Measurements from ENCODE around the gene LRRC73. TPM values are rescaled to one million over a fixed set of nuclear protein-coding genes. Genes with fewer than 3 reads are reported as not detected.

The LRRC73 gene
- total and polyA plus RNA-seq, 9 of the 15 experiments (the other 6 are each of a cell fraction or from before 2014, with no cell fraction given) = 0.07 to 0.55 (median 0.16) TPM; not detected in 3

DNA sequence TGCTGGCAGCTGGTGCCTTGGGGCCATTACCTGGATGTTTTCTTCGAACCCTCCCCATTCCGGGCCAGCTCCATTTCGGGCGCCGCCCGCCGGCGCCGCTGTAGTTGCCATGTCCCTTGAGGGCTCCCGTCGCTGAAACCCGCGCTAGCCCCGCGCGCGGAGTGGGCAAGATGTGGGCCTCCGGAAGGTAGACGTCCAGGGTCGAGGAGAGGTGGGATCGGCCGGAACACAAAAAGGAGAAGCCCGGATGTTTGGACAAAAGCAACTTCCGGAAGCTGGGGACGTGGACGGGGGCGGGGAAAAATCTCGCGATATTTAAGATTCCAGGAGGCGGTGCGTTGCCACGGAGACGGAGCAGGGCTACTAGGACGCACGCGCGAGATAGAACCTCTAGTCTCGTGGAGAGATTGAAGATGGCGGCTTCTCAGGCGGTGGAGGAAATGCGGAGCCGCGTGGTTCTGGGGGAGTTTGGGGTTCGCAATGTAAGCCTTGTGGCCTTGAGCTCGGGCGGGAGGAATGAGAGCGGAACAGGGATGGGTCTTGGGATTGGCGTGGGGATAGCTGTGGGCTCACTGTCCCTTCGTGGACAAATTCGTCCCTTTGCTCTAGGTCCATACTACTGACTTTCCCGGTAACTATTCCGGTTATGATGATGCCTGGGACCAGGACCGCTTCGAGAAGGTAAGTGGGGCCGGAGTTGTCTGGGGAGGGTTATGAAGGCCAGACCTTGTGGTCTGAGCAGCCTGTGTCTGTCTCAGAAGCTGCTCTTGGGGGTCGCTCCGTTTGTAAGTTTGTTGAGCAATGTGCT lies 6.8 kb upstream of the LRRC73 start, which contains the start of the genes POLR1C and YIPF3 (continued):
- TF ChIP-seq, protein P1, sequence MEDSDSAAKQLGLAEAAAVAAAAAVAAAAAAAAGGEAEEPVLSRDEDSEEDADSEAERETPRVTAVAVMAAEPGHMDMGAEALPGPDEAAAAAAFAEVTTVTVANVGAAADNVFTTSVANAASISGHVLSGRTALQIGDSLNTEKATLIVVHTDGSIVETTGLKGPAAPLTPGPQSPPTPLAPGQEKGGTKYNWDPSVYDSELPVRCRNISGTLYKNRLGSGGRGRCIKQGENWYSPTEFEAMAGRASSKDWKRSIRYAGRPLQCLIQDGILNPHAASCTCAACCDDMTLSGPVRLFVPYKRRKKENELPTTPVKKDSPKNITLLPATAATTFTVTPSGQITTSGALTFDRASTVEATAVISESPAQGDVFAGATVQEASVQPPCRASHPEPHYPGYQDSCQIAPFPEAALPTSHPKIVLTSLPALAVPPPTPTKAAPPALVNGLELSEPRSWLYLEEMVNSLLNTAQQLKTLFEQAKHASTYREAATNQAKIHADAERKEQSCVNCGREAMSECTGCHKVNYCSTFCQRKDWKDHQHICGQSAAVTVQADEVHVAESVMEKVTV (CRISPR knock-in tag; IDR thresholded peaks at IDR 0.05) = no peak
- TF ChIP-seq CREB3 (tag; conservative IDR thresholded peaks at IDR 0.05; ENCODE audit: low read depth) = no peak
- no peak for TF ChIP-seq TAL1 (IDR thresholded peaks at IDR 0.05)
- no peak for TF ChIP-seq ZNF311 (CRISPR knock-in tag; IDR thresholded peaks at IDR 0.05)
- TF ChIP-seq MYBL2 (IDR thresholded peaks at IDR 0.05; ENCODE audit: low read depth) = no peak
- TF ChIP-seq MYBL2 (CRISPR knock-in tag; IDR thresholded peaks at IDR 0.05; ENCODE audit: borderline replicate concordance) = no peak
- 0 out of 2 replicates have a peak, but pooled peaks have one; percentile 49 for TF ChIP-seq ZNF584 (CRISPR knock-in tag; IDR thresholded peaks at IDR 0.05; ENCODE audit: low read depth)
- TF ChIP-seq, protein P2, sequence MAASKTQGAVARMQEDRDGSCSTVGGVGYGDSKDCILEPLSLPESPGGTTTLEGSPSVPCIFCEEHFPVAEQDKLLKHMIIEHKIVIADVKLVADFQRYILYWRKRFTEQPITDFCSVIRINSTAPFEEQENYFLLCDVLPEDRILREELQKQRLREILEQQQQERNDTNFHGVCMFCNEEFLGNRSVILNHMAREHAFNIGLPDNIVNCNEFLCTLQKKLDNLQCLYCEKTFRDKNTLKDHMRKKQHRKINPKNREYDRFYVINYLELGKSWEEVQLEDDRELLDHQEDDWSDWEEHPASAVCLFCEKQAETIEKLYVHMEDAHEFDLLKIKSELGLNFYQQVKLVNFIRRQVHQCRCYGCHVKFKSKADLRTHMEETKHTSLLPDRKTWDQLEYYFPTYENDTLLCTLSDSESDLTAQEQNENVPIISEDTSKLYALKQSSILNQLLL (CRISPR knock-in tag; IDR thresholded peaks at IDR 0.05; ENCODE audit: borderline replicate concordance) = no peak
- TF ChIP-seq TOE1 (IDR thresholded peaks at IDR 0.05; ENCODE audit: borderline replicate concordance) = peak; percentile 26
- no peak; the same call in 1 of the 2 replicates for TF ChIP-seq TOE1 (CRISPR knock-in tag; IDR thresholded peaks at IDR 0.05; ENCODE audit: borderline replicate concordance, low read depth)
- no peak for TF ChIP-seq CBX2 (IDR thresholded peaks at IDR 0.05; ENCODE audit: insufficient read depth, low read length, poor library complexity, severe bottlenecking)
- TF ChIP-seq WHSC1 (IDR thresholded peaks at IDR 0.05; ENCODE audit: low read length) = no peak
- TF ChIP-seq ZKSCAN3 (CRISPR knock-in tag; IDR thresholded peaks at IDR 0.05) = no peak
- TF ChIP-seq ZNF124 (CRISPR knock-in tag; IDR thresholded peaks at IDR 0.05) = no peak
- TF ChIP-seq, protein P3, sequence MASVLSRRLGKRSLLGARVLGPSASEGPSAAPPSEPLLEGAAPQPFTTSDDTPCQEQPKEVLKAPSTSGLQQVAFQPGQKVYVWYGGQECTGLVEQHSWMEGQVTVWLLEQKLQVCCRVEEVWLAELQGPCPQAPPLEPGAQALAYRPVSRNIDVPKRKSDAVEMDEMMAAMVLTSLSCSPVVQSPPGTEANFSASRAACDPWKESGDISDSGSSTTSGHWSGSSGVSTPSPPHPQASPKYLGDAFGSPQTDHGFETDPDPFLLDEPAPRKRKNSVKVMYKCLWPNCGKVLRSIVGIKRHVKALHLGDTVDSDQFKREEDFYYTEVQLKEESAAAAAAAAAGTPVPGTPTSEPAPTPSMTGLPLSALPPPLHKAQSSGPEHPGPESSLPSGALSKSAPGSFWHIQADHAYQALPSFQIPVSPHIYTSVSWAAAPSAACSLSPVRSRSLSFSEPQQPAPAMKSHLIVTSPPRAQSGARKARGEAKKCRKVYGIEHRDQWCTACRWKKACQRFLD (CRISPR knock-in tag; IDR thresholded peaks at IDR 0.05) = no peak
- peak; percentile 63 for TF ChIP-seq ESRRA (IDR thresholded peaks at IDR 0.05; ENCODE audit: borderline replicate concordance, low read depth)
- no peak for TF ChIP-seq ZNF354B (CRISPR knock-in tag; IDR thresholded peaks at IDR 0.05)
- no peak for TF ChIP-seq SP2 (IDR thresholded peaks at IDR 0.05; ENCODE audit: extremely low read depth, low read depth, low read length, poor library complexity, severe bottlenecking)
- no peak for TF ChIP-seq NELFE (IDR thresholded peaks at IDR 0.05; ENCODE audit: insufficient read depth, insufficient read length)
- no peak for TF ChIP-seq FOXM1 (IDR thresholded peaks at IDR 0.05; ENCODE audit: low read depth)
- 0 out of 2 replicates have a peak, but pooled peaks have one; percentile 51 for TF ChIP-seq FOXM1 (CRISPR knock-in tag; IDR thresholded peaks at IDR 0.05; ENCODE audit: low read depth)

All from K562 (cell line).